ENCODE measurements around the gene HDAC9.

DNA sequence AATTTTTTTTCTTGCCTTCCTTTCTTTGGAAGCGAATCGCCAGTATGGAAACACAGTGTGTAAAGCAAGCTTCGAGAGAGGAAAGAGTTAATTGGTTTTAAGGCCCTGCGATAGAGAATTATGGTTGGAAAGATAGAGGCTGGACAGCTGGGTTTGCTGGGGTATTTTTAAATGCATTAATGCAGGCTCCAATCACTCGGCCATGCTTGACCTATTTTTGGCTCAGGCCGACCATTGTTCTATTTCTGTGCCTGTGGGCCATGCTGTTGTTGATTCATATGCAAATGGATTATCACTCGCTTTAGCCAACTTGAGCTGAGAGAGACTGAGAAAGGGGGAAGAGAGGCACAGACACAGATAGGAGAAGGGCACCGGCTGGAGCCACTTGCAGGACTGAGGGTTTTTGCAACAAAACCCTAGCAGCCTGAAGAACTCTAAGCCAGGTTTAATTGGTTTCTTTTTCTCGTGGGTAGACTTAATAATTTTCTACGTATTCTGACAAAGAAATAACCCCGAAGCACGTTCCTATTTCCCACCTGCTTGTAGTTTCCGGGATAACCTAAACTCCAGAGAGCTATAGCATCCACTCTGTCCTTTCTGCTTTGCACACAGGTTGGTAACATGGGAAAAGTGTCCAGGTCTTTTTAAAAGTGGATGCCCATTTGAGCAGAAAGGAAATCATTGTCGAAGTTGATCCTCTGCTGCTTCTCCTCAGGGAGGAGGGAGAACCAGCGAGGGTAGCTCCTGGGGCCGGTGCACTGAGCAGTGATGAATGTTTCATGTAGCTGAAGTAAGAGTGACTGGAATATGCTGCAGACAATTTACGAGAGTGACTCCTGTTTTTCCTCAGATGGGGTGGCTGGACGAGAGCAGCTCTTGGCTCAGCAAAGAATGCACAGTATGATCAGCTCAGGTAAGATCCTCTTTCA, at the start of gene HDAC9:
- TF ChIP-seq, protein P1, sequence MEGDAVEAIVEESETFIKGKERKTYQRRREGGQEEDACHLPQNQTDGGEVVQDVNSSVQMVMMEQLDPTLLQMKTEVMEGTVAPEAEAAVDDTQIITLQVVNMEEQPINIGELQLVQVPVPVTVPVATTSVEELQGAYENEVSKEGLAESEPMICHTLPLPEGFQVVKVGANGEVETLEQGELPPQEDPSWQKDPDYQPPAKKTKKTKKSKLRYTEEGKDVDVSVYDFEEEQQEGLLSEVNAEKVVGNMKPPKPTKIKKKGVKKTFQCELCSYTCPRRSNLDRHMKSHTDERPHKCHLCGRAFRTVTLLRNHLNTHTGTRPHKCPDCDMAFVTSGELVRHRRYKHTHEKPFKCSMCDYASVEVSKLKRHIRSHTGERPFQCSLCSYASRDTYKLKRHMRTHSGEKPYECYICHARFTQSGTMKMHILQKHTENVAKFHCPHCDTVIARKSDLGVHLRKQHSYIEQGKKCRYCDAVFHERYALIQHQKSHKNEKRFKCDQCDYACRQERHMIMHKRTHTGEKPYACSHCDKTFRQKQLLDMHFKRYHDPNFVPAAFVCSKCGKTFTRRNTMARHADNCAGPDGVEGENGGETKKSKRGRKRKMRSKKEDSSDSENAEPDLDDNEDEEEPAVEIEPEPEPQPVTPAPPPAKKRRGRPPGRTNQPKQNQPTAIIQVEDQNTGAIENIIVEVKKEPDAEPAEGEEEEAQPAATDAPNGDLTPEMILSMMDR (IDR thresholded peaks at IDR 0.05 in 4 of 5, conservative IDR thresholded peaks at IDR 0.05 in 1 of 5) = no peak
- peak; percentile 45 to 78 for TF ChIP-seq POLR2A (IDR thresholded peaks at IDR 0.05)
